SK-N-MC (cell line): ENCODE measurements around the gene PKMYT1.

Experiments
- EZH2 ChIP-seq: fragments of 200-600 bp; sonication (generic); IDR thresholded peaks from one replicate; pipeline ENCODE4 v1.6.1; 2017; ENCODE audit warnings: antibody characterized with exemption
- FOXP2 ChIP-seq: optimal IDR thresholded peaks from 2 replicates; pipeline ENCODE3; 2011; ENCODE audit warnings: mild to moderate bottlenecking, moderate library complexity; ENCODE audit not compliant: insufficient read depth; ENCODE audit errors: extremely low read length, control extremely low read depth
- POLR2AphosphoS5 ChIP-seq: IDR thresholded peaks from 2 replicates; pipeline ENCODE4 v1.6.1; 2012; ENCODE audit warnings: mild to moderate bottlenecking, low read depth, low read length, borderline replicate concordance

DNA sequence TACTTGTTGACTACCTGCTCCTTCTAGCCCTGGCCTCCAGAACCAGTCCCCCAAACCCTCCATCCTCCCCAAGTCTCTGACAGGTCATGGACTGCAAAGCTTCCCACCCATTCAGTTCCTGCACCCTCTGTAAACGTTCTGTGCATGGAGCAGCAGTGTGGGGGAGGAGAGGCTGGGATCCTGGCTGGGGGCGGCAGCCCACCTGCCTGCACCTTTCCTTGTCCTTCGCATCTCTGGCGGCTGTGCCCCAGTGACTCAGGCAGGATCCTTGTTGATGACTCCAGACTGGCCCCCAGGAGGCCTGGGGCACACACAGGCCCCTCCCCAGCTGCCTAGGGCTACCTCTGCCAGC, 1.6 kb upstream of the PKMYT1 start:
- no peak for TF ChIP-seq FOXP2
- TF ChIP-seq POLR2AphosphoS5: no peak
- no peak for TF ChIP-seq EZH2
